ENCODE results near the gene SPOP.
"Not testable (repeated sequence)": the region's sequence is repeated elsewhere in the genome, so short reads cannot be mapped to it uniquely, and the experiment has no call there.

SPOP gene

DNA sequence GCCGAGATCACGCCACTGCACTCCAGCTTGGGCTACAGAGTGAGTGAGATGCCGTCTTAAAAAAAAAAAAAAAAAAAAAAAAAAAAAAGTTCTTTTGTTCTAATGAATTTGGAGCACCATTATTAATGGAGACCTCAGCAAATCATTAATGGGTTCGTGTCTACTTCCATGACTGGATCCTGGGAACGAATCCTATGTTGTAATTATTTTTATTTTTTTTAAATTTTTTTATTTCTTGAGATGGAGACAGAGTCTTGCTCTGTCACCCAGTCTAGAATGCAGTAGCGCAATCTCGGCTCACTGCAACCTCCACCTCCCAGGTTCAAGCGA is 30.7 kb downstream of the SPOP start:
- DNase-seq (ENCODE audit: low spot score): no peak

GRCh38 chr17:49646391-49647255 is 31.3 kb downstream of the SPOP start:
- DNase-seq (ENCODE audit: low spot score): no peak

DNA sequence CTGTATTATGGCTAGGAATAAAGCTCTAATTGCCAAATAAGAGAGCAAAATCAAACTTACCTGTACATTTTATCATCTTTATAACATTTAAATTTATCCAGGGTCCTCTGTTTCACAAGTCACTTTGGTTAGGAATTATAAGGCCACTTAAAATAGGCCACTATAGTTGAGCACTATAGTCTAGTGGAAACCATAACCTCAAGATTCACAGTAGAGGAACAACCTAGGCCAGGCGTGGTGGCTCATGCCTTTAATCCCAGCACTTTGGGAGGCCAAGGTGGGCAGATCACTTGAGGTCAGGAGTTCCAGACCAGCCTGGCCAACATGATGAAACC is 31.9 kb downstream of the SPOP start:
- not testable (repeated sequence) for DNase-seq (ENCODE audit: low spot score)

DNA sequence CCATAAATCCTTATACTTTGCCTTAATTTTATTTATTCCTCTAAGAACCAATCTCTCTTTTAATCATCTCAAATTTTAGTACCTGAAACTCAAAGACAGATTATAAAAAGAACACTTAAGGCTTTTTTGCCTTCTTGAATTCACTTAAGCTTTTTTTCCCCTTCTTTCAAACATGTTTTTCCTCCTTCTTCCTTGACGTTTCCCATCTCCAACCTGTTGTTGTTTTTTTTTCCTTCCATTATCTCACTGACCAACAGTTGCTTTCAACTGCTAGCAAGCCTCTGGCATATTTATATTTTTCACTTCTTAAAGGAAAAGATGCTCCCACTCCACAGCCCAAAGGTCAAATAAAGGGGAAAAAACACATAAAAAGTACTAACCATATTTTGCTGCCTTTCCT is 32.2 kb downstream of the SPOP start:
- no peak for DNase-seq (ENCODE audit: low spot score)

DNA sequence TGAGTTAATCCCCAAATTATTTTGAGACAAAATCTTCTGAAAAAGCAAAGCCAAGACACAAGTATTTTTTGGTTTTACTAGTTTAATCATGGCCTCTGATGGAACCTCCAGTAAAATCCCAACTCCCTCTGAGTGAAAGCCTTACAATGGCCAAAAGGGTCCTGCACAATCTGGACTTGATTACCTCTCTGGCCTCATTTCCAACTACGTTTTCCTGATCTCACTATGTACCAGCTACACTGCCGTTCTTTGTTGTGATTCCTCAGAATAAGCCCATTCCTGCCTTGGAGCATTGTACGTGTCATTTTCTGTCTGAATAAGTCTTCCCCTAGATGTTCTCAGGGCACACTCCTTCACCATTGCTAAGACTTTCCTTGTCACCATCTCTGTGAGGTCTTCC is 37.3 kb downstream of the SPOP start:
- DNase-seq (ENCODE audit: low spot score): no peak

DNA sequence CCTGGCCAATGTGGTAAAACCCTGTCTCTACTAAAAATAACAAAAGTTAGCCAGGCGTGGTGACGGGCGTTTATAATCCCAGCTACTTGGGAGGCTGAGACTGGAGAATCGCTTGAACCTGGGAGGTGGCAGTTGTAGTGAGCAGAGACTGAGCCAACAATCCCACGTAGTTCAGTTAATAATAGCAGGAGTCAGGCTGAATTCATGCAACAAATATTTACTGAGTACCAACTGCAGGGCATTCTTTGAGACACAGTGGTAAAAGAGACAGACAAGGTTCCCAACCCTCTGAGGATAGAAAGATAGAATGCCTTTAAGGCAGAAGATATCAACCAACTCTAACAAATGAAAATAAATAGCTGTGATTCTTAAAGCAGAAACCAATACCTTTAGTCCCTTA is 39.1 kb downstream of the SPOP start:
- DNase-seq (ENCODE audit: low spot score): no peak

- DNase-seq (ENCODE audit: low spot score): no peak
These were observed 40.2 kb downstream of the SPOP start for GRCh38 chr17:49637739-49638138.

GRCh38 chr17:49637050-49637449 is 40.8 kb downstream of the SPOP start:
- no peak for DNase-seq (ENCODE audit: low spot score)

DNA sequence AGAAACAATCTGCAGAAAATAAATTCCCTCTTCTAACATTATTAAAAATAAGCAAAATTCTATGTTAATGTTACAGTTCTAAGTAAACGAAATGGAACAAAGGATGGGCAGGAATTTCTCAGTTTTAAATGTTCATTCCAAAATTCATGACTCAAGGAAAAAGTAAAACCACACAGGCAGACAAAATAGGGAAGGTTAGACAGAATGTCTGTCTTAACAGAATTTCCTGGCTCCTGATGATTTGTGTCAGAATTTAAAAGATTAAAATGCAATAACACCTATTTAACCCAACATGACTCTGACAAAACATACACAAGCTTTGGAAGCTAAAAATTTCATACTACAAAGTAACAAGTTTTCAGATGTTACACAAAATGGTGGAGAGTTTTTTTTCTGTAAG is 42.8 kb downstream of the SPOP start:
- no peak for DNase-seq (ENCODE audit: low spot score)

- DNase-seq (ENCODE audit: low spot score): no peak
These were observed 43.4 kb downstream of the SPOP start for GRCh38 chr17:49634485-49634860.

DNA sequence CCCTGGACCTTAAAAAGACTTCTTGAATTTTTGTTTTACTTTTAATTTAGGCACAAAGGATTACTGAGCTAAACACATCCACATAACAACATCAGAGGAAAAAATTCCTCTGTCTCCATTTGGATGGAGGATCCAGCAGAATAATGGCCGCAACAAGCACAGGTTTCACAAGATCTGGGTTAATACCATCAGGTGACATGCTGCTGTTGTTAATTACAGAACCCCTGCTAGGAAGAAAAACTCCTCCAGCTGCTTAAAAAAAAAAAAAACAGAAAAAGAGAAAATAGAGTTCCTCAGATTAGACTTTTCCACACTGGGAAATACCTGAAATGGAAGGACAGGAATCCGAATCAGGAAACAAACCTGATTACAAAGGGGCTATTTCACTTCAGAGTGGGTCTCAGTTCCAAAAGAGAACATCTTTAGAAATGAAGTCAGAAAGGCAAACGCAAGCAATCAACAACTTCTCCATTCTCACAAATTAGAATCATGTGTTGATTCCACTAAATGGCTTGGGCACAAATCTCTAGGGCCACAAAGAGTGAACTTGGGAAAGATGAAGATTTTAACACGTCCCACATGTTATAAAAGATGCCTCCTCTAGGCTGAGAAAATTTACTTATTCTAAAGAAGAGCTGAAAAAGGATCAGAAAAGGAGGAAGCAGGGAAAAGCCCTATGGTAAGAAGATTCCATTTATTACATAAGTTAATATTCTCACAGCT is 44.0 kb downstream of the SPOP start:
- no peak for DNase-seq (ENCODE audit: low spot score)

DNA sequence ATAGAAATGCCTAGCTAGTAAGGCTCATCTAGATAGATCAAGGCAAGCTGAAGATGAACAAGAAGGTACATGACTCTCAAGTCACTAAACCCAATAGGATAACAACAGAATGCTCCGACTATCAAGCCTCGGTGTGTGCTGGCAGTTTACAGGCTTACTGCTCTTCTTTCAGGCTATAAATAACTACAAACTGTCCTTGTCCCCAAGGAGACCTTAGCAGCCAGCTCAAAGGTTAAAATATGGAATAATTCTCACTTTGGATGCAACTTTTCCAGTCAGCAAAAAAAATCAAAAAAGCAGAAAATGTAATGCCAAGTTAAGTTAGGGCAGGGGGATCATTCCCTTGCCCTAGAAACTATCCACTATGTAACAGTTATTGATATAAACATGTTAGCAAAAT is 44.6 kb downstream of the SPOP start:
- DNase-seq (ENCODE audit: low spot score): no peak

DNA sequence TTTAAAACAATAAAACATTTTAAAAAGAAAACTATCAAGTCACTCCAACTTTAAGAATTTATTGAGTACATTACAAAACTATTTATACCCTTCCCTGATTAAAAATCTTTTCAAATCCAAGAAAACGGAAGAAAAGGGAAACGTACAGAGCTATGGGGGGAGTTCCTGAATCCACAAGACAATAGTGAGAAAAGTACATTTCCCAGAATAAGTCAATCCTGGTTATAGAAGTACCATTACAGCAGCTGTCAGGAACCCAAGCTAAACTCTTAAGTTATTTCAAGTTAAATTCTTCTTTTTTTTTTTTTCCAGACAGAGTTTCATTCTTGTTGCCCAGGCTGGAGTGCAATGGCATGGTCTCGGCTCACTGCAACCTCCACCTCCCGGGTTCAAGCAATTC is 45.7 kb downstream of the SPOP start:
- DNase-seq (ENCODE audit: low spot score): no peak

- no peak for DNase-seq (ENCODE audit: low spot score)
These were observed 46.4 kb downstream of the SPOP start for GRCh38 chr17:49631496-49631895.

- DNase-seq (ENCODE audit: low spot score): no peak
These were observed 47.6 kb downstream of the SPOP start for GRCh38 chr17:49630113-49630900.

- no peak for DNase-seq (ENCODE audit: low spot score)
These were observed 48.5 kb downstream of the SPOP start for GRCh38 chr17:49629447-49629846.

- no peak for DNase-seq (ENCODE audit: low spot score)
These were observed 53.0 kb downstream of the SPOP start for GRCh38 chr17:49624896-49625295.

DNA sequence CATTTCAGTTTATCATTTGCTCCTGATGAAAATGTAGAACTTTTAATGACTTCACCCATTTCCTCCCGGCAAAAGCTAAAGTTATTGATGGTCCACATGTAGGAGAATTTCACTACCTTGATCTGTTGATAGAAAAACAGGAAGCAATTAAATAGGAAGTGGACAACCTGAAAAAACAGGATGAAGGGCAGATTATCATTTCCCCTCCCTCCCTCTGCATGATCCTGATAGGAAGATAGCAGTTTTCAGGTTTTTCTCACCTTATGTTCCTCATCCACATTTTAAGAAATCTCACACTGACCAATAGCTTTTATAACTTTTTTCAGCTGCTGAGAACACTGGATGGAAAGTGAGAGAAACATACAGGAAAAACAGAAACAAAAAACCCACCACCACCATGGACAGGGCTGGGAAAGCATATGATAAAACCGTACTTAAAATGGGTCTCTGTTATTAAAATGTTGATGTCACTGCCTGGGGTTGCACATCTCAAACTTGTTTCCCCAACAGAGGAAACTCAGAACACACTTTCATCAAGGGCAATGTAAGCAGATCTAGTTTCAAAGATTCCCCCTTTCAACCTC is 55.9 kb downstream of the SPOP start:
- no peak for DNase-seq (ENCODE audit: low spot score)

- DNase-seq (ENCODE audit: low spot score): no peak
These were observed 56.5 kb downstream of the SPOP start for GRCh38 chr17:49621420-49621819.

GRCh38 chr17:49618028-49618611 is 59.8 kb downstream of the SPOP start:
- DNase-seq (ENCODE audit: low spot score): no peak

- DNase-seq (ENCODE audit: low spot score): no peak
These were observed 61.2 kb downstream of the SPOP start for GRCh38 chr17:49616601-49617131.

DNA sequence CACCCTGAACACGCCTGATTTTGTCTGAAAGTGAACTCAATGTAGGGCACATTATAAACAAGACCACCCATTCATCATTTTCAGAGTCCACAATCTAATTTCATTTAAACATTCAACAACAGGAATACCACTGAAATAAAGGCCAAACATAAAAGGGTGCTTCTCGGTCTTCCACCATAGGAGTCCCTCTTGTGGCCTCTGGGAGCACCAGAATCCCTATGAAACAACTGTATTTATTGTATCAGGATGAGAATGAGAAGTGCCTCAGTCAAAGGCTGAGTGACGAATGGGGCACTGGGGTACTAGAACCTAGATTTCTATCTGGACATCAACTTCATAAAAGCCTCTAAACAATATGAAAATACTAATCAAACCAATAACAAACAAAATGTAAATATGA is 61.8 kb downstream of the SPOP start:
- no peak for DNase-seq (ENCODE audit: low spot score)

All from germinal center (tissue), 1 donor.